Forelimb muscle (tissue), 1 donor: Measurements from ENCODE around the gene OR52E1. TPM values are rescaled to one million over a fixed set of nuclear protein-coding genes. Genes with fewer than 3 reads are reported as not detected.
"Not testable (repeated sequence)": the region's sequence is repeated elsewhere in the genome, so short reads cannot be mapped to it uniquely, and the experiment has no call there.

Experiments
- DNase-seq: peaks from one replicate; pipeline ENCODE4 v3.0.0-alpha.2; 2013; ENCODE audit warnings: low read depth
- polyA plus RNA-seq: library from polyadenylated mRNA; unstranded; fragments of 120-200 nt; gene quantifications from one replicate; pipeline ENCODE4 v1.2.1, GENCODE V29; 2013; ENCODE audit not compliant: insufficient read length

The OR52E1 gene
- not detected for polyA plus RNA-seq

DNA sequence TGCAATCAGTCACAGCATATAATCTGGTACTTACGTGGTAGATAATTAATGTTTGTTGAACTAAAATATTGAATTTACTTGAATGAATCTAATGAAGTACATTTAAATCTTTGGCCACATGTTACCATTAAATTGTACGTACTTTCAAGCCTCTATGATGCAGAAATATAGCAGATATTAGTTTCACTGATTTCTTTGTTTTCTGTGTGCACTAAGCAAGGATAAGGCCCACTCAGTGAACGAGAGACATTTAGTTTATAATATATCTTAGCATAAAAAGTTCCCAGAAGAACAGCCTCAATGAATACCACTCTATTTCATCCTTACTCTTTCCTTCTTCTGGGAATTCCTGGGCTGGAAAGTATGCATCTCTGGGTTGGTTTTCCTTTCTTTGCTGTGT lies at the start of gene OR52E1:
TSS of gene OR52E1 (plus strand) at position 301 of the 400 bp plus-strand sequence.
- no peak for DNase-seq

GRCh38 chr11:5021996-5022395 lies 47.4 kb upstream of the OR52E1 start:
- DNase-seq = no peak

- DNase-seq = no peak
Observed at GRCh38 chr11:5036669-5037068, 32.7 kb upstream of the OR52E1 start.

GRCh38 chr11:5037926-5038325 lies 31.4 kb upstream of the OR52E1 start:
- no peak for DNase-seq

GRCh38 chr11:5038341-5038740 lies 31.0 kb upstream of the OR52E1 start:
- DNase-seq = no peak

DNA sequence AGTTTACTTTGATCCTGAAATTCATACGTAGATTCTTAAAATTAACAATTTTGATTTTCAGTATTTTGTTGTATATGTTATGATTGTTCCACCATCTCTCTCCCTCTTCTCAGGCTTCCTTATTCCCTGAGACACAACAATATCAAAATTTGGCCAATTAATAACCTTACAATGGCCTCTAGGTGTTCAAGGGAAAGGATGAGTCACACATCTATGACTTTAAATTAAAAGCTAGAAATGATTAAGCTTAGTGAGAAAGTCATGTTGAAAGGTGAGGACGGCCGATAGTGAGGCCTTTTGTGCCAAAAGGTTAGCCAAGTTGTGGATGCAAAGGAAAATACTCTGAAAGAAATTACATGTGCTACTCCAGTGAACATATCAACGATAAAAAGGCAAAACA lies 28.5 kb upstream of the OR52E1 start:
- DNase-seq = no peak

DNA sequence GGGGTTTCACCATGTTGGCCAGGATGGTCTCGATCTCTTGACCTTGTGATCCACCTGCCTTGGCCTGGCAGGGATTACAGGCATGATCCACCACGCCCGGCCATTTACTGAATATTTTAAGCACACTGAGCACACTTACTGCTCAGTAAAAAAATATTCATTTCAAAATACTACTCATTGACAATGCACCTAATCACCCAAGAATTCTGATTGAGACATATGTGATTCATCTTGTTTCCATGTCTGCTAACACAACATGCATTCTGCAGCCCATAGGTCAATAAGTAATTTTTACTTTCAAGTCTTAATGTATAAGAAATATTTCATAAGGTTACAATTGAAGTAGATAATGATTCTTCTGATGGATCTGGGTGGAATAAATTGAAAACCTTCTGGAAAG lies 27.3 kb upstream of the OR52E1 start:
- no peak for DNase-seq

DNA sequence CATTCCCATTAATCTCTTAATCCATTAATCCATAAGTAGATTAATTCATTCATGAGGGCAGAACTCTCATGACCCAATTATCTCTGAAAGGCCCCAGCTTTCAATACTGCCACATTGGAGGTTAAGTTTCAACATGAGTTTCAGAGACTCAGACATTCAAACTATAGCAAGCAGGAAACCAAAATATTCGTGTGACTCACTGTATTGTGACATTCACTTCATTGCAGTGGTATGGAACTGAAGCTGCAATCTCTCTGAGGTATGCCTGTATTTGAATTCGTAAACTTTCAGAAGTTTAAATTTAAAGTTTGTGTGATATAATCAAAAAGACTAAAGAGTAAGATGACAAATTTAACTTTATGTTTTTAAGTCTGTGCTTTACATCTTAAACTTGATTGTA lies 26.0 kb upstream of the OR52E1 start:
- no peak for DNase-seq

GRCh38 chr11:5046226-5046625 lies 23.1 kb upstream of the OR52E1 start, which contains the start of gene OR52J3:
TSS of gene OR52J3 (plus strand) at chr11:5046526. CDS start at chr11:5046526, 0 bp downstream.
- no peak for DNase-seq

DNA sequence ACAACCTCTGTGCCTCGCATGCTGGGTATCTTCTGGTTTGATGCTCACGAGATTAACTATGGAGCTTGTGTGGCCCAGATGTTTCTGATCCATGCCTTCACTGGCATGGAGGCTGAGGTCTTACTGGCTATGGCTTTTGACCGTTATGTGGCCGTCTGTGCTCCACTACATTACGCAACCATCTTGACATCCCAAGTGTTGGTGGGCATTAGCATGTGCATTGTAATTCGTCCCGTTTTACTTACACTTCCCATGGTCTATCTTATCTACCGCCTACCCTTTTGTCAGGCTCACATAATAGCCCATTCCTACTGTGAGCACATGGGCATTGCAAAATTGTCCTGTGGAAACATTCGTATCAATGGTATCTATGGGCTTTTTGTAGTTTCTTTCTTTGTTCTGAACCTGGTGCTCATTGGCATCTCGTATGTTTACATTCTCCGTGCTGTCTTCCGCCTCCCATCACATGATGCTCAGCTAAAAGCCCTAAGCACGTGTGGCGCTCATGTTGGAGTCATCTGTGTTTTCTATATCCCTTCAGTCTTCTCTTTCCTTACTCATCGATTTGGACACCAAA lies 22.5 kb upstream of the OR52E1 start:
- no peak for DNase-seq

DNA sequence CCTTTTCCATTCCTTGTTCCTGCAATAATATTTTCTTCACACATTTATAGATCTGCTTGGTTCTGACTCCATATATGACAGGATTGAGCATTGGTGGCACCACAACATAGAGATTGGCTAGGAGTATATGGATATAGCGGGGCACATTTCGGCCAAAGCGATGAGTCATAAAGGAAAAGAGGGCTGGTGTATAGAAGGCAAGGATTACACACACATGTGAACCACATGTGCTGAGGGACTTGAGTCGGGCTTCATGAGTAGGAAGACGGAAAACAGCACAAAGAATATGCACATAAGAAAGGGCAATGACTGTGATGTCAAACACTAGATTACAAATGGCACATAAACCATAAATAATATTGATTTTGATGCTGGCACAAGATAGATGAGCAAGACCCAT lies 10.7 kb upstream of the OR52E1 start:
- DNase-seq = not testable (repeated sequence)

DNA sequence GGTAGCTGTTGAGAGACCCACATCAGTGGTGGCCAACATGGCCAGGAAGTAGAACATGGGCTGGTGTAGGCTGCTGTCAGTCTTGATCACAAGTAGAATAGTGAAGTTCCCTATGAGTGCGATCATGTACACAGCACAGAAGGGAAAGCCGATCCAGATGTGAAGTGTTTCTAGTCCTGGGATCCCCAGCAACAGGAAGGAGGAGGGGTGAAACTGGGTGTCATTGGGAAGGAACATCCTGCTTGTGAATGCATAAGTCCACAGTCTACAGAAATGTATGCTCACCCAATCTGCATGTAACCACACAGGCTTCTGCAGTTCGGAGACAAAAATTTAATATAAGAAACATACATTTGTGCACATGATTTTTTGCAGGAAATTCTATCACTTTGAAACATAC lies 10.0 kb upstream of the OR52E1 start, which contains the start of gene OR52E2:
TSS of gene OR52E2 (minus strand) at position 237 of the 400 bp plus-strand sequence. CDS start at position 237, 0 bp downstream.
- no peak for DNase-seq

GRCh38 chr11:5065027-5065426 lies 4.3 kb upstream of the OR52E1 start:
- no peak for DNase-seq

- DNase-seq = no peak
Observed at GRCh38 chr11:5071799-5072198, 2.4 kb downstream of the OR52E1 start.

DNA sequence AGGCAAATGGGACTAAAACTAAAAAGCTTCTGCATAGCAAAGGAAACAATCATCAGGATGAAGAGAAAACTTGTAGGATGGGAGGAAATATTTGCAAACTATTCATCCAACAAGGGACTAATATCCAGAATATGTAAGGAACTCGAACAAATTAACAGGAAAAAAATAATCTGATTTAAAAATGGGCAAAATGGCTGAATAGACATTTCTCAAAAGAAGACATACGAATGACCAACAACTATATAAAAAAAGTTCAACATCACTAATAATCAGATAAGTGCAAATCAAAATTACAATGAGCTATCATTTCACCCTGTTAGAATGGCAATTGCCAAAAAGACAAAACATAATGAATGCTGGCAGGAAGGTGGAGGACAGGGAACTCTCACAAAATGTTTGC lies 12.0 kb downstream of the OR52E1 start:
- DNase-seq = no peak

- DNase-seq = no peak
Observed at GRCh38 chr11:5083602-5084001, 14.2 kb downstream of the OR52E1 start.

DNA sequence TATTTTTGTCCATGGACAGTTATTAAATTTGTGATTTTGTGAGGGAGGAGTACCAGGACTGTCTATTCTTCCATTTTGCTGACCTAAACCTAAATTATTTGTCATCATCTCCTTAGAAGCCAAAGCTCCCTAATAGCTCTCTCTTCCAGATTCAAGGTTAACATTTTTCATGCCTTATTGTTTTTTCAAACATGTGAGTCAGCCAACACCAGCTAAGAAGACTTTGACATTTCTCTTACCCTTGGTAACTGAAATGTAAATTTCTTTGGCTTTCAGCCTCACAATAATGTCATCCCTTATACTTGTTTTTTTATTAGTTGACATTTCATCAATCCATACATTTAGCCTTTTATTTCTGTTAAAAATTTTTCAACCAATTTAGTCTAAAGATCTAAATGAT lies 19.2 kb downstream of the OR52E1 start:
- DNase-seq = no peak

- DNase-seq = no peak
Observed at GRCh38 chr11:5090668-5091067, 21.3 kb downstream of the OR52E1 start.

GRCh38 chr11:5092821-5093585 lies 23.6 kb downstream of the OR52E1 start:
- no peak for DNase-seq

DNA sequence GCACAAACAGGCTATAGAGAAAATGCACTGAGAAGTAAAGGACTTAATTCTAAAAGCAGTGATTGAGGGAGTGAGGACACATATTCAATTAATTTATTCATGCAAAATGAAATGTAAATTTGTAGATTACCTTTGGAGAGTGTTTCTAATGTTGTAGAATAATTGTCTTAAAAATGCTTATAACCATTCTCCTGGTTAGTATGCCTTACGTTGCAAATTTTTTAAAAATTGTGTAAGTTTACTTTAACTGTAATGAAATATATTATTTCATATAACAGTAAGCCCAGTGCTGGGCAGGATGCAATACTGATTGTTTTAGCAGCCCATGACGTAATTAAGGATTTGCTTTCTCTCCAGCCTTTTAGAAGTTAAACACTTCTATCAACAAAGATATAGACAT lies 26.6 kb downstream of the OR52E1 start:
- DNase-seq = no peak

DNA sequence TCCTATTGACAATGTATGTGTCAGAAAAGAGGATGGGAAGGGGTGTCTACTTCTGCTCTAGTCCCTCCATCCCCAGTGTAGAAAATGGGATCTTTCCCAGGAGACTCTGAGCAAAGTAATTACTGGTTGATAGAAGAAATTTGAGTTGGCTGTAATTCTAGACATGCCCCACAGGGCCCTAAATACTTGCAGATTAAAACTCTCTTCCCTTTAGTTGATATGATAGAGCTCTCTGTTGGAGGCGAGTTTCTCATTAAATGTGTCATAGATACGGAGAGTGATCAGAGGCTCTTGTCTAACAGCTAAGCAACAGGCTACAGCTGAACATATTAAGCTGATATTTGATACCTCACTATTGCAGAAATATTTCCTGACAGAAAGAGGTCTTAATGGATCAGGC lies 32.9 kb downstream of the OR52E1 start:
- no peak for DNase-seq

GRCh38 chr11:5103066-5103465 lies 33.7 kb downstream of the OR52E1 start:
- no peak for DNase-seq

DNA sequence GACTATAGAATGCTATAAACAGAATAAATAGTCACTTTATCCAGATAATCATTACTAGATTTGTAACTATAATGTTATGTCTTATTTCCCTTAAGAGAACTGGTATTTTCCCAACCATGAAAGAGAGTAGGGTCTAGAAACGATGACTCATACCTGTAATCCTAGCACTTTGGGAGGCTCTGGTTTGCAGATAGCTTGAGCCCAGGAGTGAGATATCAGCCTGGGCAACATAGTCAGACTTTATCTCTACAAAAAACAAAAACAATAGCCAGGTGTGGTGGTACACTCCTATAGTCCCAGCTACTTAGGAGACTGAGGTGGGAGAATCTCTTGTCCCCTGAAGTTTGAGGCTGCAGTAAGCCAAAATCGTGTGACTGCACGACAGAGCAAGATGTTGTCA lies 37.9 kb downstream of the OR52E1 start:
- DNase-seq = no peak
